ENCODE data around the gene GTF2H1.

Gene GTF2H1

DNA sequence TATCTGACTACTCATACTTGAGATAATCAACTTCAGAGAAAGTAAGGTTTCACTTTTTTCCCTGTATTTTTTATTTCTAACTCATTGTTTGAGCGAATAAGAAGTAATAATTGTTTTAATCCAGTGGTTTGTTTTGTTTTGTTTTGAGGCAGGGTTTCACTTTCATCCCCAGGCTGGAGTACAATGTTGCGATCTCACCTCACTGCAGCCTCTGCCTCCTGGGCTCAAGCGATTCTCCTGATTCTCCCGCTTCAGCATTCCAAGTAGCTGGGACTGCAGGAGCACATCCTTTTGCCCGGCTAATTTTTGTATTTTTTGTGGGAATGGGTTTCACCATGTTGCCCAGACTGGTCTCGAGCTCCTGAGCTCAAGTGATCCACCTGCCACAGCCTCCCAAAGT lies 8.6 kb downstream of the GTF2H1 start:
- no peaks in the 10 kb centered on the region for H3K9me3 Mint-ChIP-seq
- peaks cover 48% of the 10 kb centered on the region for H3K36me3 Mint-ChIP-seq (ENCODE audit: low read depth)
- no peaks in the 10 kb centered on the region for H3K27me3 Mint-ChIP-seq (ENCODE audit: low read depth)
- H3K27ac Mint-ChIP-seq, result peak overlapping the region; percentile 47
- peak overlapping the region; percentile 52 for H3K4me3 Mint-ChIP-seq
- peaks cover 66% of the 10 kb centered on the region for H3K4me1 Mint-ChIP-seq (ENCODE audit: low read depth)

DNA sequence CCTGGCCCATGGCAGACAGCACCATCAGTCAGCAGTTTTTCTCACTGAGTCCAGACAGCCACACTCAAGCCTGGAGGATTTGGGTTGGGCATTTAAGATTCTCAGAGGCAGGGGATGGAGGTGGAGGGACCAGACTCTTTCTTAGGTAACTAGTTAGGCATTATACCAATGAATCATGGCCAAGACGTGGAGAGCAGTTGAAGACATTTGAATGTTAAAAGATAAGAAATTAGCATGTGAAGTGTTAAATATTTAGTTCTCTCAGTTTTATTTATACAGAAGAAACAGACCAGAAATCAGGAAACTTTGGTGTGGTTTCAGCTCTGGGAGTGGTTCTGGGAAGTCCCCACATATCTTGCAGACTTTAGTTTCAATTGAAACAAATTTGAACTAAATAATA lies 9.9 kb downstream of the GTF2H1 start:
- peak overlapping the region; percentile 78 for H3K4me3 Mint-ChIP-seq
- H3K4me1 Mint-ChIP-seq (ENCODE audit: low read depth), result peaks cover 61% of the 10 kb centered on the region
- no peaks in the 10 kb centered on the region for H3K27me3 Mint-ChIP-seq (ENCODE audit: low read depth)
- H3K27ac Mint-ChIP-seq, result peak overlapping the region; percentile 88
- H3K9me3 Mint-ChIP-seq, result no peaks in the 10 kb centered on the region
- H3K36me3 Mint-ChIP-seq (ENCODE audit: low read depth), result peaks cover 46% of the 10 kb centered on the region

DNA sequence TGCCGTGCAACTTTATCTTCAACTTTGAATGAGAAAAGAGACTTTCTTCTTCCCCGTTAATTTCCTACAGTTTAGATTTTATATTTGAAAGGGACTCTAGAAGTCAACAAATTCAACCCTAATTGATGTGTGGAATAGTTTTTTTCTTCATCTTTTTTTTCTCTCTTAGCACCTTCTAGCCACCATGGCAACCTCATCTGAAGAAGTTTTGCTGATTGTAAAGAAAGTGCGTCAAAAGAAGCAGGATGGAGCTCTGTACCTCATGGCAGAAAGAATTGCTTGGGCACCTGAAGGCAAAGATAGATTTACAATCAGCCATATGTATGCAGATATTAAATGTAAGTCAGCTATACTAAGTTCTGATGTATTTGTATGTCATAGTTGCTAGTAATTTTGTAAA lies 10.5 kb downstream of the GTF2H1 start:
- Mint-ChIP-seq H3K27ac (peak overlapping the region; percentile 86), H3K9me3 (no peaks in the 10 kb centered on the region), H3K36me3 (ENCODE audit: low read depth) (peaks cover 47% of the 10 kb centered on the region), H3K4me3 (peak overlapping the region; percentile 68), H3K27me3 (ENCODE audit: low read depth) (no peaks in the 10 kb centered on the region), H3K4me1 (ENCODE audit: low read depth) (peaks cover 58% of the 10 kb centered on the region)

DNA sequence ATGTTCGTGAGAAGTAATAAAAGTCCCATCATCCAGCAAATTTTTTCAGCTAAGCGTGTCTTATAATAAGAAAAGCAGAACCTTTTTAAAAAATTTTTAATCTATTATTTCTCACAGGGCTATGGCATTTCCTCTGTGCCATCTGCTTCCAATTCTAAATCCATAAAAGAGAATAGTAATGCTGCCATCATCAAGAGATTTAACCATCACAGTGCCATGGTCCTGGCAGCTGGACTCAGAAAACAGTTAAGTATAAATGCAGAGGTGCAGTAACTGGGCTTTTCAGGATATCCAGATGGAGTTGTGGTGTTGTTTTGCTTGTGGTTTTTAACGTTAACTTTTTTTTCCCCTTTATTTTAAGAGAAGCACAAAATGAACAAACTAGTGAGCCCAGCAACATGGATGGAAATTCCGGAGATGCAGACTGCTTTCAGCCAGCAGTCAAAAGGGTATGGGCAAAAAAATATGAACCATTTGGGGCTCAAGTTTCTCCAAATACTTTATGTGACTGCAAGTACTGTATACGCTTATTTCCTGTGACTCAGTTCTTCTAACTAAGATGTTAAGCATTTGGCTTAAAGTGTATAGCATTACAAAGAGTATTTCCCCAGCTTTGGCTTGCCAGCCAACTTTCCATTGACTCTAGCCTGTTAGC lies 25.2 kb downstream of the GTF2H1 start:
- Mint-ChIP-seq H3K4me3 (no peak overlapping the region), H3K27ac (no peak overlapping the region), H3K9me3 (no peaks in the 10 kb centered on the region), H3K36me3 (ENCODE audit: low read depth) (peaks cover 34% of the 10 kb centered on the region), H3K27me3 (ENCODE audit: low read depth) (no peaks in the 10 kb centered on the region), H3K4me1 (ENCODE audit: low read depth) (peaks cover 5% of the 10 kb centered on the region)

DNA sequence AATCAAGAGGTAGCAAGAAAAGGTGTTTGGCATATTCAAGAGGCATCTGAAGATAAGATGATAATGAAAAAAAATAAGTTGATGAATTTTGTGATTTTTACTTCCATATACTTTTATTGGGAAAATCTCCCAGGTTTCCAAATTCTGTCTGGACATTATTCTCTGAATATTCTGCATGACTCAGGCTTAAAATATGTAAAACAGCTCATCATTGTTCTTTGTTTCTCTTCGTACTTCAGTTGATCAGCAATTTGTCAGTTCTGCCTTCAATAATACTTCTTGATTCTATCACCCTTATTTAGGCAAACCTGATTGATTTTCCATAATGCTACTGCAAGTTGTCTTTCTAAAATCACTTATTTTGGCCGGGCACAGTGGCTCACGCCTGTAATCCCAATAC lies 30.2 kb downstream of the GTF2H1 start:
- no peaks in the 10 kb centered on the region for H3K9me3 Mint-ChIP-seq
- H3K4me3 Mint-ChIP-seq, result no peak overlapping the region
- H3K27me3 Mint-ChIP-seq (ENCODE audit: low read depth), result no peaks in the 10 kb centered on the region
- H3K36me3 Mint-ChIP-seq (ENCODE audit: low read depth), result peaks cover 31% of the 10 kb centered on the region
- H3K27ac Mint-ChIP-seq, result no peak overlapping the region
- H3K4me1 Mint-ChIP-seq (ENCODE audit: low read depth), result peaks cover 1% of the 10 kb centered on the region

DNA sequence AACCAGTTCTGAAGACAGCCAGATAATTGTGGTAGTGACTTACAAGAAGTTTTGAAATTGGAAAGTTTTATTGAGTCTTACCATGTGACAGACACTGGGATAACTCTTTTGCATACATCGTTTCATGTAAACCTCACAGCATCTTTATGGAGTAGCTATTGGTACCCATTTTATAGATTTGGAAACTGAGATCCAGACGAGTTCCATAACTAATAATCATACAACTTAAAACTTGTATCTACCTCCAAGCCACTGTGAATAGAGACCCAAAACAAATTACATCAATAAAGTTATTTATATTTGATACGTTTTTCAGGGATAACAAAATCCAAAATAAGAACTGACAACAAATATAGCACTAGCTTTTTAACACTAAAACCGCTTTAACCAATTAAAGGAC lies 36.3 kb downstream of the GTF2H1 start:
- Mint-ChIP-seq H3K4me3 (no peak overlapping the region), H3K27ac (no peak overlapping the region), H3K36me3 (ENCODE audit: low read depth) (peaks cover 31% of the 10 kb centered on the region), H3K27me3 (ENCODE audit: low read depth) (no peaks in the 10 kb centered on the region), H3K4me1 (ENCODE audit: low read depth) (no peaks in the 10 kb centered on the region), H3K9me3 (no peaks in the 10 kb centered on the region)

DNA sequence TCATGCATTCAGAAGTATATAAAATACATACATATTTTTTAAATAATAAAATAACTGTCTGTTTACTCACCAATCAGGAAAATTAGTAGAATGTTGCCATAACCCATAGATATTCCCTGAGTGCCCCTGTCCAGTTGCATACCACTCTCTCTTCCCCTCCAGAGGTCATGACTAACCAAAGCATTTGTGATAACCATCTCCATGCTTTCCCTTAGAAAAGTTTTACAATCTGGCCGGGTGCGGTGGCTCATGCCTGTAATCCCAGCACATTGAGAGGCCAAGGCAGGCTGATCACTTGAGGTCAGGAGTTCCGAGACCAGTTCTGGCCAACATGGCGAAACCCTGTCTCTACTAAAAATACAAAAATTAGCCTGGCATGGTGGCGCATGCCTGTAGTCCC lies 38.8 kb downstream of the GTF2H1 start:
- H3K4me1 Mint-ChIP-seq (ENCODE audit: low read depth), result peaks cover 3% of the 10 kb centered on the region
- peaks cover 34% of the 10 kb centered on the region for H3K36me3 Mint-ChIP-seq (ENCODE audit: low read depth)
- H3K27ac Mint-ChIP-seq, result no peak overlapping the region
- no peaks in the 10 kb centered on the region for H3K9me3 Mint-ChIP-seq
- no peaks in the 10 kb centered on the region for H3K27me3 Mint-ChIP-seq (ENCODE audit: low read depth)
- H3K4me3 Mint-ChIP-seq, result no peak overlapping the region

GRCh38 chr11:18364495-18365073 lies 42.2 kb downstream of the GTF2H1 start:
- no peak overlapping the region for H3K27ac Mint-ChIP-seq
- H3K4me3 Mint-ChIP-seq, result no peak overlapping the region
- peaks cover 10% of the 10 kb centered on the region for H3K4me1 Mint-ChIP-seq (ENCODE audit: low read depth)
- no peaks in the 10 kb centered on the region for H3K9me3 Mint-ChIP-seq
- peaks cover 29% of the 10 kb centered on the region for H3K36me3 Mint-ChIP-seq (ENCODE audit: low read depth)
- H3K27me3 Mint-ChIP-seq (ENCODE audit: low read depth), result no peaks in the 10 kb centered on the region

- Mint-ChIP-seq H3K4me1 (ENCODE audit: low read depth) (peaks cover 11% of the 10 kb centered on the region), H3K27ac (no peak overlapping the region), H3K36me3 (ENCODE audit: low read depth) (peaks cover 29% of the 10 kb centered on the region), H3K4me3 (no peak overlapping the region), H3K9me3 (no peaks in the 10 kb centered on the region), H3K27me3 (ENCODE audit: low read depth) (no peaks in the 10 kb centered on the region)
Observed at GRCh38 chr11:18365741-18366140, 43.4 kb downstream of the GTF2H1 start.

- H3K27me3 Mint-ChIP-seq (ENCODE audit: low read depth), result no peaks in the 10 kb centered on the region
- H3K27ac Mint-ChIP-seq, result peak overlapping the region; percentile 27
- H3K36me3 Mint-ChIP-seq (ENCODE audit: low read depth), result peaks cover 30% of the 10 kb centered on the region
- no peak overlapping the region for H3K4me3 Mint-ChIP-seq
- no peaks in the 10 kb centered on the region for H3K9me3 Mint-ChIP-seq
- peaks cover 11% of the 10 kb centered on the region for H3K4me1 Mint-ChIP-seq (ENCODE audit: low read depth)
Observed at GRCh38 chr11:18366286-18366685, 43.9 kb downstream of the GTF2H1 start.

- H3K27me3 Mint-ChIP-seq (ENCODE audit: low read depth), result no peaks in the 10 kb centered on the region
- no peak overlapping the region for H3K27ac Mint-ChIP-seq
- peaks cover 28% of the 10 kb centered on the region for H3K36me3 Mint-ChIP-seq (ENCODE audit: low read depth)
- no peak overlapping the region for H3K4me3 Mint-ChIP-seq
- H3K4me1 Mint-ChIP-seq (ENCODE audit: low read depth), result peaks cover 11% of the 10 kb centered on the region
- no peaks in the 10 kb centered on the region for H3K9me3 Mint-ChIP-seq
Observed at GRCh38 chr11:18367431-18367830, 45.1 kb downstream of the GTF2H1 start.

- H3K27ac Mint-ChIP-seq, result no peak overlapping the region
- no peaks in the 10 kb centered on the region for H3K9me3 Mint-ChIP-seq
- H3K4me3 Mint-ChIP-seq, result no peak overlapping the region
- peaks cover 11% of the 10 kb centered on the region for H3K4me1 Mint-ChIP-seq (ENCODE audit: low read depth)
- no peaks in the 10 kb centered on the region for H3K27me3 Mint-ChIP-seq (ENCODE audit: low read depth)
- peaks cover 27% of the 10 kb centered on the region for H3K36me3 Mint-ChIP-seq (ENCODE audit: low read depth)
Observed at GRCh38 chr11:18368221-18368620, 45.9 kb downstream of the GTF2H1 start.

DNA sequence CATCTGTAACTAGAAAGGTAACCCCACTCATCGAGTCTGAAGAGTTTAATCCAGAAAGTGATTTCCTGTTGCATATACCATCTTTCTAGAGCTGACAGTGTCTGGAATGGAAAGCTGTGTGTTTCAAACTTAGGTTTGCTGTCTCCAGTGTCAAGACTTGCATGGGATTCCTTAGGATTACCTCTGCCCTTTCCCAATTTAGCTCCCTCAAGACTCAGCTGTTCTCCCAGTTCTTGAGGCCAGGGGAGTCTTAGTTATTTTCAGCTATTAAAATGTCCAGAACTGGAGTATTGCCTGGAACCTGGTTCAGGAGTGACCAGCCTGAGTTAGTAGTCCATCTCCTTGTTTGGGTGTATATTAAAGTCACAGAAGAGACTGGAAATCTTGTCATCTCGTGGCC lies 47.0 kb downstream of the GTF2H1 start:
- H3K4me3 Mint-ChIP-seq, result no peak overlapping the region
- no peaks in the 10 kb centered on the region for H3K9me3 Mint-ChIP-seq
- peaks cover 11% of the 10 kb centered on the region for H3K4me1 Mint-ChIP-seq (ENCODE audit: low read depth)
- H3K36me3 Mint-ChIP-seq (ENCODE audit: low read depth), result peaks cover 22% of the 10 kb centered on the region
- H3K27me3 Mint-ChIP-seq (ENCODE audit: low read depth), result no peaks in the 10 kb centered on the region
- H3K27ac Mint-ChIP-seq, result no peak overlapping the region

DNA sequence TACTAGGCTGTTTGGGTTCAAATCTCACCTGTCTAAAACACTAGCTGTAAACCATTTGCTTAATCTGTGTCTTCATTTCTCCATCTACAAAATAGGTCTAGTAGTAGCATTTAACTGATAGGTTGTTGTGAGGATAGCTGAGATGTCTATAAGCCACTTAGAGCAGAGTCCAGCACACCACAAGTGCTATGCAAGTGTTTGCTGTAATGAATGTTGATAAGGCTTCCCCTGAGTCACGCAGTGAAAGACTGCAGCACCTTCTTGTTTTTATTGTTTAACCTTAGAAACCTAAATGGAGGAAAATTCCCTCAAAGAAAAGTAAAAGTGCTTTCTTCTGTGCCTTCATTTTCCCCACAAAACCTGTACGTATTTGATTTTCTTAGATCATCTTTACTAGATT lies 48.9 kb downstream of the GTF2H1 start:
- H3K9me3 Mint-ChIP-seq, result no peaks in the 10 kb centered on the region
- no peak overlapping the region for H3K27ac Mint-ChIP-seq
- no peaks in the 10 kb centered on the region for H3K27me3 Mint-ChIP-seq (ENCODE audit: low read depth)
- peaks cover 12% of the 10 kb centered on the region for H3K36me3 Mint-ChIP-seq (ENCODE audit: low read depth)
- no peak overlapping the region for H3K4me3 Mint-ChIP-seq
- peaks cover 7% of the 10 kb centered on the region for H3K4me1 Mint-ChIP-seq (ENCODE audit: low read depth)

- H3K4me3 Mint-ChIP-seq, result no peak overlapping the region
- H3K27me3 Mint-ChIP-seq (ENCODE audit: low read depth), result no peaks in the 10 kb centered on the region
- H3K36me3 Mint-ChIP-seq (ENCODE audit: low read depth), result peaks cover 8% of the 10 kb centered on the region
- no peaks in the 10 kb centered on the region for H3K9me3 Mint-ChIP-seq
- H3K4me1 Mint-ChIP-seq (ENCODE audit: low read depth), result peaks cover 5% of the 10 kb centered on the region
- H3K27ac Mint-ChIP-seq, result no peak overlapping the region
Observed at GRCh38 chr11:18372201-18372600, 49.8 kb downstream of the GTF2H1 start.

Measured in T-helper 1 cell treated with Interleukin-12 subunit alpha and Interleukin-12 subunit beta and Interleukin-4 antibody, amounts not matched to agents 30 μg/mL and 1 μg/mL, for 36 hours (primary cell).